GM12891 (cell line): ENCODE results near the gene RNF212B.
A peak's percentile ranks its signal among the peaks of the same experiment; 100 is the strongest.
"Not testable (repeated sequence)": the region's sequence is repeated elsewhere in the genome, so short reads cannot be mapped to it uniquely, and the experiment has no call there.

Experiments
- DNase-seq: peaks from one replicate; pipeline ENCODE4 v3.0.0; 2011; ENCODE audit warnings: low spot score; ENCODE audit not compliant: insufficient read length
- FAIRE-seq: peaks from 2 replicates; lab custom pipeline; 2011; peaks lifted over from hg19 to GRCh38; lab: Jason Lieb, UNC
- PAX5 ChIP-seq: IDR thresholded peaks from 2 replicates; pipeline ENCODE4 v1.6.1; 2011; ENCODE audit warnings: low read length, moderate library complexity, mild to moderate bottlenecking; ENCODE audit not compliant: insufficient read depth, severe bottlenecking
- POLR2A ChIP-seq: IDR thresholded peaks from 2 replicates; pipeline ENCODE4 v1.6.1; 2011; ENCODE audit warnings: low read depth, low read length, control low read depth
- POLR2AphosphoS5 ChIP-seq: IDR thresholded peaks from 2 replicates; pipeline ENCODE4 v1.6.1; 2011; ENCODE audit warnings: low read depth, low read length, control low read depth
- POU2F2 ChIP-seq: IDR thresholded peaks from 2 replicates; pipeline ENCODE4 v1.6.1; 2011; ENCODE audit warnings: low read depth, mild to moderate bottlenecking, control low read depth, low read length, moderate library complexity
- SPI1 ChIP-seq: IDR thresholded peaks from 2 replicates; pipeline ENCODE4 v1.6.1; 2011; ENCODE audit warnings: low read depth, low read length, control low read depth
- TAF1 ChIP-seq: IDR thresholded peaks from 2 replicates; pipeline ENCODE4 v1.6.1; 2011; ENCODE audit warnings: low read depth, low read length, control low read depth

The RNF212B gene

GRCh38 chr14:23275412-23275811, 37.7 kb downstream of the RNF212B start:
- no peak for FAIRE-seq
- no peak for TF ChIP-seq POLR2A
- TF ChIP-seq TAF1, result no peak
- TF ChIP-seq SPI1, result no peak
- no peak for TF ChIP-seq POLR2AphosphoS5
- no peak for TF ChIP-seq POU2F2
- no peak for TF ChIP-seq PAX5

GRCh38 chr14:23277189-23277588, 39.5 kb downstream of the RNF212B start:
- TF ChIP-seq TAF1 (no peak), POLR2A (no peak), POLR2AphosphoS5 (no peak), SPI1 (no peak), PAX5 (no peak), POU2F2 (no peak)
- FAIRE-seq (no peak), DNase-seq (no peak)

More at GRCh38 chr14:23275412-23275811, 37.7 kb downstream of the RNF212B start:
- no peak for DNase-seq

GRCh38 chr14:23277928-23278327, 40.2 kb downstream of the RNF212B start:
- not testable (repeated sequence) for DNase-seq, FAIRE-seq

- no peak for FAIRE-seq
- DNase-seq, result no peak
- TF ChIP-seq POLR2AphosphoS5 (no peak), SPI1 (no peak), PAX5 (no peak), TAF1 (no peak), POU2F2 (no peak), POLR2A (no peak)
These were observed 43.5 kb downstream of the RNF212B start for GRCh38 chr14:23281247-23281646.

GRCh38 chr14:23284654-23285529, 47.2 kb downstream of the RNF212B start:
- DNase-seq, result no peak
- no peak; the same call in 1 of the 2 replicates for TF ChIP-seq POLR2AphosphoS5
- TF ChIP-seq TAF1, result peak; percentile 33; the same call in 1 of the 2 replicates
- no peak for TF ChIP-seq SPI1
- TF ChIP-seq POLR2A, result peak; percentile 75
- no peak for TF ChIP-seq PAX5
- TF ChIP-seq POU2F2, result no peak

GRCh38 chr14:23285530-23286019, 47.8 kb downstream of the RNF212B start:
- DNase-seq, result no peak
- FAIRE-seq, result no peak
- TF ChIP-seq POLR2A, result no peak; the same call in 1 of the 2 replicates
- TF ChIP-seq SPI1, result peak; percentile 39; the same call in 1 of the 2 replicates
- TF ChIP-seq POLR2AphosphoS5, result peak; percentile 4; the same call in 1 of the 2 replicates
- TF ChIP-seq POU2F2, result no peak
- no peak for TF ChIP-seq PAX5
- TF ChIP-seq TAF1, result no peak

More at GRCh38 chr14:23284654-23285529, 47.2 kb downstream of the RNF212B start:
- no peak for FAIRE-seq

- peak; percentile 95 for DNase-seq
- peak; percentile 99 for FAIRE-seq
- TF ChIP-seq POLR2AphosphoS5 (peak; percentile 36; the same call in 1 of the 2 replicates), POU2F2 (no peak), TAF1 (0 out of 2 replicates have a peak, but pooled peaks have one; percentile 21)
These were observed 48.5 kb downstream of the RNF212B start, which contains the start of gene HOMEZ for GRCh38 chr14:23286020-23286901. TSS of gene HOMEZ (minus strand) at chr14:23286132. CDS start at chr14:23285952, 180 bp downstream.

GRCh38 chr14:23286902-23287479, 49.3 kb downstream of the RNF212B start:
- no peak for TF ChIP-seq POLR2AphosphoS5
- TF ChIP-seq SPI1, result no peak
- no peak for TF ChIP-seq TAF1
- TF ChIP-seq PAX5, result no peak
- TF ChIP-seq POU2F2, result no peak
- no peak for TF ChIP-seq POLR2A
- DNase-seq (no peak), FAIRE-seq (no peak)
